Loucy (cell line): Measurements from ENCODE around the gene TPCN2.

ENCODE experiments used
- H2AFZ ChIP-seq: fragments of 200-600 bp; sonication (generic); 2 replicates; pipeline ENCODE4 v1.6.0; 2016; ENCODE audit warnings: antibody characterized with exemption, mild to moderate bottlenecking, low read length, moderate library complexity
- H3F3A ChIP-seq: fragments of 200-600 bp; 2 replicates; pipeline ENCODE4 v1.6.0; 2016; ENCODE audit warnings: antibody characterized with exemption, low read depth, mild to moderate bottlenecking
- H3K27me3 ChIP-seq: fragments of 200-600 bp; sonication (generic); 2 replicates; pipeline ENCODE4 v1.6.1; 2014; ENCODE audit warnings: low read length, mild to moderate bottlenecking; ENCODE audit not compliant: insufficient read depth, poor library complexity, severe bottlenecking
- H3K36me3 ChIP-seq: fragments of 200-600 bp; sonication (generic); 2 replicates; pipeline ENCODE4 v1.6.1; 2016; ENCODE audit warnings: low read length; ENCODE audit not compliant: insufficient read depth
- H3K4me1 ChIP-seq: fragments of 200-600 bp; sonication (generic); 2 replicates; pipeline ENCODE4 v1.5.1; 2014; ENCODE audit warnings: low read length, mild to moderate bottlenecking; ENCODE audit not compliant: insufficient read depth, poor library complexity, severe bottlenecking
- H3K4me2 ChIP-seq: fragments of 200-600 bp; sonication (generic); 2 replicates; pipeline ENCODE4 v1.6.0; 2014; ENCODE audit warnings: antibody characterized with exemption, low read length, low read depth, mild to moderate bottlenecking; ENCODE audit not compliant: poor library complexity, severe bottlenecking
- H3K4me3 ChIP-seq: fragments of 200-600 bp; sonication (generic); 2 replicates; pipeline ENCODE4 v1.5.1; 2014; ENCODE audit warnings: low read length, mild to moderate bottlenecking, mixed read lengths; ENCODE audit not compliant: poor library complexity, severe bottlenecking
- H3K79me2 ChIP-seq: fragments of 200-600 bp; sonication (generic); 2 replicates; pipeline ENCODE4 v1.6.1; 2014; ENCODE audit warnings: low read length; ENCODE audit not compliant: insufficient read depth
- H3K9ac ChIP-seq: fragments of 200-600 bp; sonication (generic); 2 replicates; pipeline ENCODE4 v1.6.0; 2014; ENCODE audit warnings: mild to moderate bottlenecking, low read depth, low read length, moderate library complexity; ENCODE audit not compliant: poor library complexity, severe bottlenecking
- H3K9me2 ChIP-seq: fragments of 200-600 bp; sonication (generic); replicated peaks from 2 replicates; pipeline ENCODE4 v1.6.1; 2016; ENCODE audit warnings: low read depth, low read length, mixed read lengths
- H3K9me3 ChIP-seq: fragments of 200-600 bp; sonication (generic); 2 replicates; pipeline ENCODE4 v1.6.1; 2014; ENCODE audit warnings: mild to moderate bottlenecking, antibody characterized with exemption, low read length, low read depth; ENCODE audit not compliant: insufficient read depth
- H4K20me1 ChIP-seq: fragments of 200-600 bp; sonication (generic); 2 replicates; pipeline ENCODE4 v1.6.0; 2014; ENCODE audit warnings: antibody characterized with exemption, low read length, mild to moderate bottlenecking; ENCODE audit not compliant: insufficient read depth, poor library complexity, severe bottlenecking
- EZH2phosphoT487 ChIP-seq: fragments of 200-600 bp; IDR thresholded peaks from 2 replicates; pipeline ENCODE4 v1.6.1; 2018; ENCODE audit warnings: antibody characterized with exemption, mild to moderate bottlenecking, moderate library complexity, borderline replicate concordance
- TF ChIP-seq, protein P1 (sequence below): fragments of 200-600 bp; sonication (generic); conservative IDR thresholded peaks from 2 replicates; pipeline ENCODE4 v1.5.1; 2014; ENCODE audit warnings: mild to moderate bottlenecking, antibody characterized with exemption, low read length

TPCN2 gene

GRCh38 chr11:69109101-69109500 lies 60.4 kb downstream of the TPCN2 start:
- Histone ChIP-seq H3K9ac (no peak overlapping the region), H2AFZ (no peak overlapping the region), H3K4me1 (no peaks in the 10 kb centered on the region), H3K9me3 (no peaks in the 10 kb centered on the region), H3K4me2 (no peak overlapping the region), H4K20me1 (no peaks in the 10 kb centered on the region), H3K79me2 (no peaks in the 10 kb centered on the region), H3K4me3 (no peak overlapping the region), H3K27me3 (no peaks in the 10 kb centered on the region), H3K36me3 (no peaks in the 10 kb centered on the region), H3F3A (no peaks in the 10 kb centered on the region), H3K9me2 (no peaks in the 10 kb centered on the region)
- TF ChIP-seq, protein P1, sequence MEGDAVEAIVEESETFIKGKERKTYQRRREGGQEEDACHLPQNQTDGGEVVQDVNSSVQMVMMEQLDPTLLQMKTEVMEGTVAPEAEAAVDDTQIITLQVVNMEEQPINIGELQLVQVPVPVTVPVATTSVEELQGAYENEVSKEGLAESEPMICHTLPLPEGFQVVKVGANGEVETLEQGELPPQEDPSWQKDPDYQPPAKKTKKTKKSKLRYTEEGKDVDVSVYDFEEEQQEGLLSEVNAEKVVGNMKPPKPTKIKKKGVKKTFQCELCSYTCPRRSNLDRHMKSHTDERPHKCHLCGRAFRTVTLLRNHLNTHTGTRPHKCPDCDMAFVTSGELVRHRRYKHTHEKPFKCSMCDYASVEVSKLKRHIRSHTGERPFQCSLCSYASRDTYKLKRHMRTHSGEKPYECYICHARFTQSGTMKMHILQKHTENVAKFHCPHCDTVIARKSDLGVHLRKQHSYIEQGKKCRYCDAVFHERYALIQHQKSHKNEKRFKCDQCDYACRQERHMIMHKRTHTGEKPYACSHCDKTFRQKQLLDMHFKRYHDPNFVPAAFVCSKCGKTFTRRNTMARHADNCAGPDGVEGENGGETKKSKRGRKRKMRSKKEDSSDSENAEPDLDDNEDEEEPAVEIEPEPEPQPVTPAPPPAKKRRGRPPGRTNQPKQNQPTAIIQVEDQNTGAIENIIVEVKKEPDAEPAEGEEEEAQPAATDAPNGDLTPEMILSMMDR: no peak
- TF ChIP-seq EZH2phosphoT487: no peak

- H3K9me3 ChIP-seq: no peaks in the 10 kb centered on the region
- H2AFZ ChIP-seq: no peak overlapping the region
- no peaks in the 10 kb centered on the region for H3K4me1 ChIP-seq
- H3F3A ChIP-seq: no peaks in the 10 kb centered on the region
- H3K9ac ChIP-seq: no peak overlapping the region
- H3K4me3 ChIP-seq: no peak overlapping the region
- H3K4me2 ChIP-seq: no peak overlapping the region
- no peaks in the 10 kb centered on the region for H3K79me2 ChIP-seq
- no peaks in the 10 kb centered on the region for H3K36me3 ChIP-seq
- no peaks in the 10 kb centered on the region for H3K27me3 ChIP-seq
- no peaks in the 10 kb centered on the region for H3K9me2 ChIP-seq
- TF ChIP-seq, protein P1: no peak
- TF ChIP-seq EZH2phosphoT487: no peak
- H4K20me1 ChIP-seq: no peaks in the 10 kb centered on the region
Measured at GRCh38 chr11:69110451-69110850, 61.7 kb downstream of the TPCN2 start.

DNA sequence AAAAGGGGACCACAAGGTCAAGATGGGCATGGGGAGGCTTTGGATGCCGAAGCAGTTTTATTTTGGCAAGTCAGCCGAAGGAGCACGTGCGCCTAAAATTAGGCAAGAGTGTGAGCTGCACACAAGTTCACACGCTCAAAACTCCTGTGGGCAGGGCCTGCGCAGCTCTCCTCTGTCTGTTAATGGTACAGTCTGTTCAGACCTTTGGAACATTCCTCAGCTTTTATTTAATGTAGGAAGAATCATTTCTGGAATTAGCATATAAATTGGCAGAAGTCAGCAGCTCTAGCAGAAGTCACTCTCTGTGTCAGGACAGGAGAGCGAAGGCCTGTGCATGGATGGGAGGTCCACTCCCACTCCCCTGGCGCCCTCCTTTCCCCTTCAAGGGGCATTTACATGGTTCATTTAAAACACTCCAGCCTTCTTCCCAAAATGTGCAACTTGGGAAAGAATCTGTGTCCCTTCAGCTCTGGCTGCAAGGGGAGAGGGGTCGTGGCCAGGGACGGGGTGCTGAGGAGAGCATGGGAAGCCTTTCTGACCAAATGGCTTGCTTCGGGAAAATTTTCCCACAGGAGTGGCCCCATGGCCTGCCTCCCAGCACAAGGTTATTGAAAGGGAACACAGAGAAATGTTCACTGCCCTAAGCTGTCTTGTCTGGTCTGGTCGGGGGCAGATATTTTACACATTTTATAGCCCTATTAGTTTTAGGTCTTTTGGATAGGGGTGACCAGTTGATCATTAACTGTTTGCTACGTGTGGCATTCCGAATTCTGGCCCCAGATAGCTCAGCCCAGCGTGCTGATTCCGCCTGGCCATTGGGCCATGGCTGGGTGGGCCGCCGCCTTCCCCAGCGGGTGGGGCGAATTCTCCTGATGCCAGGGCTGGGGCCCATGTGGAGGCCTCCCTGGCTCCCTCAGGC lies 63.2 kb downstream of the TPCN2 start:
- no peaks in the 10 kb centered on the region for H3K9me3 ChIP-seq
- no peak overlapping the region for H3K9ac ChIP-seq
- H3K4me3 ChIP-seq: no peak overlapping the region
- H3K27me3 ChIP-seq: no peaks in the 10 kb centered on the region
- H3F3A ChIP-seq: no peaks in the 10 kb centered on the region
- H3K36me3 ChIP-seq: no peaks in the 10 kb centered on the region
- no peaks in the 10 kb centered on the region for H3K4me1 ChIP-seq
- no peaks in the 10 kb centered on the region for H3K79me2 ChIP-seq
- no peaks in the 10 kb centered on the region for H4K20me1 ChIP-seq
- H2AFZ ChIP-seq: no peak overlapping the region
- H3K4me2 ChIP-seq: no peak overlapping the region
- no peak for TF ChIP-seq EZH2phosphoT487
- TF ChIP-seq, protein P1: no peak
- no peaks in the 10 kb centered on the region for H3K9me2 ChIP-seq
